Dermis blood vessel endothelial cell (primary cell): ENCODE data around the gene CEBPA. TPM values are rescaled to one million over a fixed set of nuclear protein-coding genes. Genes with fewer than 3 reads are reported as not detected.
A peak's percentile ranks its signal among the peaks of the same experiment; 100 is the strongest.

ENCODE experiments used
- DNase-seq: peaks from one replicate; pipeline ENCODE4 v3.0.0; 2010
- total RNA-seq: library from RNA; depleted of rRNA; stranded (reverse); fragments of >200 nt; gene quantifications from 2 replicates; pipeline ENCODE4 v1.2.3, GENCODE V29; 2014

The CEBPA gene
- 0.17 and 0.19 TPM in 2 replicates for total RNA-seq

DNA sequence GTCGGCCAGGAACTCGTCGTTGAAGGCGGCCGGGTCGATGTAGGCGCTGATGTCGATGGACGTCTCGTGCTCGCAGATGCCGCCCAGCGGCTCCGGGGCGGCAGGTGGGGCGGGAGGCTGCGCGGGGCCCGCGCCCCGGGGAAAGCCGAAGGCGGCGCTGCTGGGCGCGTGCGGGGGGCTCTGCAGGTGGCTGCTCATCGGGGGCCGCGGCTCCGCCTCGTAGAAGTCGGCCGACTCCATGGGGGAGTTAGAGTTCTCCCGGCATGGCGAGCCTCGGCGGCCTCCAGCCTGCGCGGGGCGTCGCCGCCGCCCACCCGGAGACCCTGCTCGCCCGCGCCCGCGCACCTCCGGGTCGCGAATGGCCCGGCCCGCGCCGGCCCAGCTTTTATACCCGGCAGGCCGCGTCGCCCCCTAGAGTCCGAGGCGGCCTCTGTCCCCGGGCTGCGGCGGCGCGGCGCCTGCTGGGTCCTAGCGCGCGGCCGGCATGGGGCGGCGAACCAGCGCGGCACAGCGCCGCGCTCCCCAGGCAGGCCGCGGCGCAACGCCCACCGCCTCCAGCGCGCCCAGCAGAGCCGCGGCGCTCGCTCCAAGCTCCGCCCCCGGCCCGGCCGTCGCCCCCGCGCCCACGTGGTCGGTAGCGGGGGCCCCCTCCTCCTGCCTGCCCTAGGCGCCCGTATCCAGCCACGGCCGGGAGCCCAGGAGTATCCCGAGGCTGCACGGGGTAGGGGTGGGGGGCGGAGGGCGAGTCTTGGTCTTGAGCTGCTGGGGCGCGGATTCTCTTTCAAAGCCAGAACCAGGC, at the start of gene CEBPA:
Gene CEBPA (minus strand): TSS at position 360 of the 799 bp plus-strand sequence. CDS start 120 bp downstream, at position 240.
- DNase-seq, result peak; percentile 82

DNA sequence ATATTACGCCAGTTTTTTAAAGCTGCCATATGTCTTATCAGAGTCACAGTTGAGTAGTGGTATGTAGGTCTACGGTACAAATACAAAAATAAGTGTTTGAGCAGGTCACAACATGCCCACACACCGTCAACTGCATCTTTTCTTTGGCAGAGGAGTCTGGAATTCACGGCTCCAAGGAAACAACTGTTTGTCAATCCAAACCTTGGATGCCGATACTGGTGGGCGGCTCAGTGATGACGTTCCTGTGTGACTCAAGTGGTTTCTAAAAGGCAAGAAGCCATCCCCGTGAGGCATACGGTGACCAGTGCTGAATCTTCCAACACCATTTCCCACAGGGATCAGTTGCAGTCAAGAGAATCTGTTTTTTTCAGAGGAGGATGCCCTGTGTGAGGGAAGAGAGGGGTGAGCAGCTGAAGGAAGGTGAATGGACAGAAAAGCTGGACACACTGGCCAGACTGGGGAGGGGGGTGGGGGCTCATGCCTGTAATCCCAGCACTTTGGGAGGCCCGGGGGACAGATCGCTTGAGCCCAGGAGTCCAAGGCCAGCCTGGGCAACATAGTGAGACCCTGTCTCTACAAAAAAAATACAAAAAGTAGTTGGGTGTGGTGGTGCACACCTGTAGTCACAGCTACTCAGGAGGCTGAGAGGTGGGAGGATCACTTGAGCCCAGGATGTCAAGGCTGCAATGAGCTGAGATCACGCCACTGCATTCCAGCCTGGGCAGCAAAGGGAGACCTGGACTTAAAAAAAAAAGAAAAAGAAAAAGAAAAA, 48.4 kb upstream of the CEBPA start:
- no peak for DNase-seq

GRCh38 chr19:33349319-33350289, 47.3 kb upstream of the CEBPA start:
- DNase-seq, result no peak

DNA sequence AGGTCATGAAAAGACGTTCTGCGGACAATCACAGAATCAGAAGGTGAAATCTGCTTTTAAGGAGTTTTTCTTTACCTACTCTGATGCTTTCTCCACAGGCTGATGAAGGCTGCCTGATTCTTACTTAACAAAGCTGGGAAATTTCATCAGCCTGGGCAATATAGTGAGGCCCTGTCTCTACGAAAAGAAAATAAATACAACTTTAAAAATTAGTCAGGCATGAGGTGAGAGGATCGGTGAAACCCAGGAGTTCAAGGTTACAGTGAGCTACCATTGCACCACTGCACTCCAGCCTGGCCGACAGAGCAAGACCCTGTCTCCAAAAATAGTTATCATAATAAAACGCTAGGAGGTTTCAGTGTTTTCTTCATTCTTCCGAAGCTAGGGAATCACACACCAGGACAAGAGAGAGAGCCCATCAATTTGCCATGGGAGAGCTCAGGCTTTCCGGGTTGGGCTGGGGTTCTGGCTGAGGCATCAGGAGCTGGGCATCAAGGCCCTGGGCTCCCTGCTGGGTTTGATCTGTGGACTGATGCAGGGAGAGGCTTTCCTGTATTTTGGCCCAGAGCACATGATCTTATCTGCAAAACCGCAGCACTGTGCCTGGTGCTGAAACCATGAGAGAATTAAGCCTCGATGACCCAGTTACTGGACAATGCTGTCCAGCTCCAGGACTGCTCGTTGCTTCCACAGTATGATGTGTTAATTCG, 46.1 kb upstream of the CEBPA start:
- no peak for DNase-seq

- no peak for DNase-seq
These were observed 45.0 kb upstream of the CEBPA start for GRCh38 chr19:33347300-33347699.

DNA sequence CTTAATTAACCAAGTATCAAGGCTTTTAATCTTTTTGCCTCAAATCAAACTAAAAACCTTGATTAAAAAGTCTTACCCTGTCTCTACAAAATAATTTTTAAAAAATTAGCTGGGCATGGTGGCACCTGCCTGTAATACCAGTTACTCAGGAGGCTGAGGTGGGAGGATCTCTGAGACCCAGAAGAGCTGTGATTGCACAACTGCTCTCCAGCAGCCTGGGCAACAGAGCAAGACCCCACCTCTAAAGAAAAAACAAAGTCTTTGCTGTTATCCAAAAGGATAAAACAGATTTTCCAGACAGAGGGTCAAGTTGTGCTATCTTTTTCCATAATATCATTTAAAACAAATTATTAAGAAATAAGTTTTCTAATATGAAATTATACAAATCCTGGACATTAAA, 44.3 kb upstream of the CEBPA start:
- DNase-seq, result no peak

DNA sequence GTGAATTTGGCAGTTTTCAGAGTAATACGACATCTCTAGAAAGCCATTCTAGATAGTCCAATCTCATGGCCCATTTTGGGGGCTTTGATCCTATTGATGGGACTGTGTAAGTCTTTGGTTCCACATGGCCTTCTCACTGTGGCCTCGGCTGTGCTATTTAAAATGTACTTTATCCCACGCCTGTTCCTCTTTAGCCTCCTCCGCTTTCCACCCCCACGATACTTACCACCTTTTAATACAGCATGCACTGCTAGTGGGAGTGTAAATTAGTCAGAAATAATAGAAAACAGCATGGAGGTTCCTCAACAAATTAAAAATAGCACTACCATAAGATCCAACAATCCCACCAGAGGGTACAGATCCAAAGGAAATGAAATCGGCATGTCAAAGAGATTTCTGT, 42.8 kb upstream of the CEBPA start:
- no peak for DNase-seq

- DNase-seq, result no peak
These were observed 42.2 kb upstream of the CEBPA start for GRCh38 chr19:33344573-33344925.

DNA sequence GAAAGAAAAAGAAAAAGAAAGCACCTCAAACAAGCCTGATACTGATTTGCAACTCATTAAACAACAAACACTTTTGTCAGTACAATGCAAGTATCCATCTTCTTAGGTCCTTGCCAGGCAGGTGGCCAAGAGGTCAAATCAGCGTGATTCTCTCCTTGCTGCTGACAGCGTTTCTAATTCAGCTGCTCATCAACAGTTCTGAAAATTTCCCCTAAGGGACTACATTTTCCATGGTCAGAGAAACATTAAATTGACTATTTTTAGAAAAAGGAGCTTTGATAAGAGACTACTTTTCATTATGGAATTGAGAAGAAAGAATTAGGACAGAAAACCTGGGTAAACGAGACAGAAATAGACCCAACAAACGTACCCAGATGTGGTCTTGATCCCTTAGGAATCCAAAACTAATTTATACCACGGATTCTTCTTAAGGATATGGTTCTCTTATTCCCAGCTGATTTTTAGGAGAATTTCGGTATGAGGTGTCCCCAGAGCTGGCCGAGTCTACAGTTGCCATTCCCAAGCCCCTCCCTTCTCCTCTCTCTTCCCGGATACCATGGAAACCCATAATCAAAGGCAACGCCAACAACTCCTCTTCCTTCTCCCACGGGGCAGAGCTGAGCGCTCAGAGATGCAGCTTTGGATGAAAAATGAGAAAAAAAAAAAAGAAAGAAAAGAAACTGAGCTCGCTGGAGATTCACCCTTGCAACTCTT, 41.7 kb upstream of the CEBPA start:
- DNase-seq, result no peak

- DNase-seq, result no peak
These were observed 41.0 kb upstream of the CEBPA start for GRCh38 chr19:33343301-33343700.

DNA sequence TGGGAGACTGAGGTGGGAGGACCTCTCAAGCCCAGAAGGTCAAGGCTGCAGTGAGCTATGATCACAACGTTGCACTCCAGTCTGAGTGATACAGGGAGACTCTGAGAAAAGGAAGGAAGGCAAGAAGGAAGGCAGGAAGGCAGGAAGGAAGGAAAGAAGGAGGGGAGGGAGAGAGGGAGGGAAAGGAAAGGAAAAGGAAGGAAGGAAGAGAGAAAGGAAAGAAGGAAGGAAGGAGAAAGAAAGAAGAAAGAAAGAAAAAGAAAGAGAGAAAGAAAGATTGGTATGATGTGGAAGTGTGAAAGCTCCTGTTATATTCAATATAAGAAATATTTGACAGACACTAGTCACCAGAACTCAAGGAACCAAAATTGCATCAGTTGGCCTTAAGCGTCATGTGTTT, 38.7 kb upstream of the CEBPA start:
- no peak for DNase-seq

DNA sequence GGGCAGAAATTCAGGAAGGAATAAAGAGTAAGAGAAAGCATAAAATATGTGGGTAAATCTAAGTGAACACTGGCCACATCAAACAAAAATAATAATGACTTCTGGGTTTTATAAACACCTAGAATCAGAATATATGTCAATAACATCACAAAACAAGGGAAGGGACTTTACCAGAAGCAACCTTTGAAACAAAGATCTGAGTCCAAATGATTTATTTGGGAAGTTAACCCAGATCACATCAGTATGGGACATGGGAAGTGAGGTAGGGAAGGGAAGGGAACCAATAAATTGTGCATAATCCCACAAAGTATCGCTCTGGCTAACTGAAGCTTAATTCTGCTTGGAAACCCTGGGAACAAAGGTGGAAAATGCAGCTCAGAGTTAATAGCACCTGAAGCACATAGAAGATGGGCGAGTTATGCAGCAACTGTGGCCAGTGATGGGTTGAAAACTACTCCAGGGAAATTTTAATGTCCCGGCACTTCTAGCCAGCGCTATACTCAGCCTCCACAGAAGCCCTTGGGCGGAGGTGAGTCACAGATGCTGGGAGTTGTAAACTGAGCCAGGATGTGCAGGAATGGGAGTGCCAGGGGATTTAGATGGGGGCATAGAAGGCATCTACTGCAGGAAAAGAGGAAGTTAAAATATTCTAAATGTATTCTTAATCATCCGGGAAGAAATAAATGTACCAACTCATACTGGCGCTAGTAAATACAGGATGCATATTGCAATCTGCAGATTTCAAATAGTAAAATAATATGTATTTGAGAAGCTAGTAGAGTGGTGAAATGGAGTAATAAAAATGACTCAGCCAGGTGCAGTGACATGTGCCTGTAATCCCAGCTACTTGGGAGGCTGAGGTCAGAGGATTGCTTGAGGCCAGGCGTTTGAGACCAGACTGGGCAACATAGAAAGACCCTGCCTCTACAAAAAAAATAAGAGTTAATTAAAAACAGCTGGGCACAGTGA, 37.0 kb upstream of the CEBPA start:
- DNase-seq, result no peak

DNA sequence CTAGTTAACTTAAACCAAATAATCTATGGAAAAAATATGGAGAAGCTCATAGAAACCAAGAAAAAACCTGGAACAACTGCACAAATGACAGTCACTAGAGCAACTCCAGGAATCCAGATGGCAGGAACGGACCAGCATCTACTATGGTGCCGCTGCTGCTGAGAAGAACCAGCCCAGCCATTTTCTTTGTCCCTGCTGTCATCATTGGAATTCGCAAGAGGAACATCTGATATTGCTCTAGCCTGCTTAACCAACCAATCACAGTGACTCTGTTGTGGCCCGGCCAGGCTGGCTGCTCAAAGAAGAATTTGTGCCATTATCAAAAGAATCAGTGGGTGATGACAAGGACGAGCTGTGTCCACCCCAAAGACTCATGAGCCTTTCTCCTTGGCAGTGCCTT, 33.1 kb upstream of the CEBPA start:
- DNase-seq, result no peak

- no peak for DNase-seq
These were observed 31.9 kb upstream of the CEBPA start for GRCh38 chr19:33334271-33334670.

DNA sequence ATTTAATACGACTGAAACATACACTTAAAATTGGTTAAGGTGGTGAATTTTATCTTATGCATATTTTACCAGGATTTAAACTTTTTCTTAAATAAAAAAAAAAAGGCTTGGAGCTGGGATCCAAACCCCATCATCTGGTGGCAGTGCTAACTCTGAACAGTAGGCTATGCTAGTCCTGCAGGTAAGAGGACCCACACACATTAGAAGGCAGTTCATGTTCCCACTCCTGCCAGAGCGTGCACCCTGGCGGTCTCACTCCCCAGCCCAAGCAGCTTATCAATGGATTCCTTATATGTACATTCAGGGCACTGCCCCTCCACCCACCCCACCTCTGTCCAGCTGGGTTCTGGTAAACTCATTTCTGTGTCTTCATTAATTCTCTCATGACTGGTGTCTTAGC, 31.3 kb upstream of the CEBPA start:
- no peak for DNase-seq

DNA sequence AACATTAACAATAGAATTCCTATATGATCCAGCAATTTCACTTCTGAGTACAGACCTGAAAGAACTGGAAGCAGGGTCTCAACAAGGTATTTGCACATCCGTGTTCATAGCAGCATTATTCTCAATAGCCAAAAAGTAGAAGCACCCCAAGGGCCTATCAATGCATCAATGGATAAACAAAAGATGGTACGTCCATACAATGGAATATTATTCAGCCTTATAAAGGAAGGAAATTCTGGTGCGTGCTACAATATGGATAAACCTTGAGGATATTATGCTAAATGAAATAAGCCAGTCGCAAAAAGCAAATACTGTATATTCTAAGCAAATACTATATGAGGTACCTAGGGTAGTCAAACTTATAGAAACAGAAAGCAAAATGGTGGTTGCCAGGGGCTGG, 30.8 kb upstream of the CEBPA start:
- no peak for DNase-seq

DNA sequence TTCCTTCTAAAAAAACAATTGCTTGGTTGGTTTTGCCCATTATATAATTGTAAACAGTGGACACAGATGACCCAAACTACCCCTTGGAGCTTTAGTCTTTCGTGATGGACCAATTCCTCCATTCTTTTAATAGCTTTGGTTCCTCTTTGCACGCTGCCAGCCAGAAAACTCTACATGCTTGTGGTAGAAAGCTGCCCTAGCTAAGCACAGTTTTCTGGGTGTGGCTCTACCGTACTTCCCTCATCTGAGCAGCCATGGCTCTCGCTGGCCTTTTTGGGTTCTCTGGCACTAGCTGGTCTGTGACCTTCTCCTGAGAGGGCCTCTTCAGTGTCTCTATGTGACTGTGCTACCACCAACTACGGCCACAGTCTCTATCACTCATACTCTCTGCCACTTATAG, 29.9 kb upstream of the CEBPA start:
- DNase-seq, result no peak

DNA sequence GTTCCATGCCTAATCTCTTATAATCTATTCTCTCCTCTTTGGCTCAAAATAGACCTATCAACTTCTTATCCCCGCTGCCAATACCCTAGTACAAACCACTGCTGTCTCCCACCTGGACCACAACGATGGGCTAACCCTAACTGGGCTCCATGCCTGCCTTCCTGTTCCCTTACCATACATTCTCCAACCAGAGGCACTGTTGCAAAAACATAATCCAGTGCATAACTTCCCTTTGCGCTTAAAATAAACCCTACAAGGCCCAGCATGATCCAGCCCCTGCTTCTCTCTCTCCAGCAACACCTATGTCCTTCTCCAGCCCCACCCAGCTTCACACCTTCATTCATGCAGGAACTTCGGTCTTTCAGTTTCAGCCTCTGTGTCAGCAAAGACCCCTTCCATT, 27.4 kb upstream of the CEBPA start:
- DNase-seq, result no peak

- DNase-seq, result no peak
These were observed 26.7 kb upstream of the CEBPA start for GRCh38 chr19:33329060-33329459.

DNA sequence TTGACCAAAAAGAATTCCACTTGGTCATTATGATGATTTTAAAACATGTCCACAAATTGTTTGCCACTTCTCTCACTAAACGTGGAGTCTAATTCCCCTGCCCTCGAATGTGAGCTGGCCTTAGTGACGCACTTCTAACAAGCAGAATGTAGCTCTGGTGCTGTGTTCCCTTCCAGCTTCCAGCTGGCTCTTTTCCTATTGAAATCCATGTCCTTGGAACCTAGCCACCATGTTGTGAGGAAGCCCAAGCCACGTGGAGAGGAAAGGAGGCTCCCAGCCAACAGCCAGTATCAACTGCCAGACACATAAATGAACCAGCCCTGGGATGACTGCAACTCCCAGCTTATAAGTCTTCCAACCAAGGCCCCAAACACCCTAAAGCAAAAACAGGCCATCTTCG, 23.6 kb upstream of the CEBPA start:
- DNase-seq, result no peak
